Neural progenitor cell (in vitro differentiated cells): Measurements from ENCODE around the gene MMS19. TPM values are rescaled to one million over a fixed set of nuclear protein-coding genes. Genes with fewer than 3 reads are reported as not detected.

Experiments used
- DNase-seq: peaks from one replicate; pipeline ENCODE4 v3.0.0-alpha.2; 2016; ENCODE audit warnings: low spot score
- H2AFZ ChIP-seq: fragments of 200-600 bp; sonication (generic); replicated peaks from 2 replicates; pipeline ENCODE4 v1.6.1; 2016; ENCODE audit warnings: antibody characterized with exemption
- H3F3A ChIP-seq: fragments of 200-600 bp; sonication (generic); 2 replicates; pipeline ENCODE4 v1.6.1; 2016; ENCODE audit warnings: antibody characterized with exemption, low read depth
- H3K27ac ChIP-seq: fragments of 200-600 bp; sonication (generic); 2 replicates; pipeline ENCODE4 v1.5.1; 2016; ENCODE audit warnings: mild to moderate bottlenecking
- H3K27me3 ChIP-seq: fragments of 200-600 bp; sonication (generic); 2 replicates; pipeline ENCODE4 v1.6.1; 2016; ENCODE audit warnings: mild to moderate bottlenecking, moderate library complexity
- H3K36me3 ChIP-seq: fragments of 200-600 bp; sonication (generic); 2 replicates; pipeline ENCODE4 v1.5.1; 2016
- H3K4me1 ChIP-seq: fragments of 200-600 bp; sonication (generic); 2 replicates; pipeline ENCODE4 v1.6.1; 2016; ENCODE audit warnings: mixed run types
- H3K4me2 ChIP-seq: fragments of 200-600 bp; sonication (generic); 2 replicates; pipeline ENCODE4 v1.6.1; 2016
- H3K4me3 ChIP-seq: fragments of 200-600 bp; sonication (generic); 2 replicates; pipeline ENCODE4 v1.5.1; 2016
- H3K79me2 ChIP-seq: fragments of 200-600 bp; sonication (generic); 2 replicates; pipeline ENCODE4 v1.6.1; 2016; ENCODE audit warnings: low read depth
- H3K9ac ChIP-seq: fragments of 200-600 bp; sonication (generic); 2 replicates; pipeline ENCODE4 v1.6.1; 2016
- H3K9me3 ChIP-seq: fragments of 200-600 bp; sonication (generic); 2 replicates; pipeline ENCODE4 v1.5.1; 2016; ENCODE audit warnings: low read depth
- H4K20me1 ChIP-seq: fragments of 200-600 bp; sonication (generic); 2 replicates; pipeline ENCODE4 v1.6.1; 2016; ENCODE audit warnings: low read depth
- H3K27ac Mint-ChIP-seq: 3 replicates; pipeline ENCODE4 v1.8.0; 2021; ENCODE audit warnings: mixed read lengths
- H3K27me3 Mint-ChIP-seq: 2 replicates; pipeline ENCODE4 v1.8.0; 2022; ENCODE audit warnings: low read depth, mild to moderate bottlenecking, inconsistent platforms, moderate library complexity, mixed read lengths; ENCODE audit not compliant: insufficient read depth
- H3K36me3 Mint-ChIP-seq: 3 replicates; pipeline ENCODE4 v1.8.0; 2021; ENCODE audit warnings: mixed read lengths
- H3K4me1 Mint-ChIP-seq: 3 replicates; pipeline ENCODE4 v1.8.0; 2021; ENCODE audit warnings: mixed read lengths
- H3K4me3 Mint-ChIP-seq: 3 replicates; pipeline ENCODE4 v1.8.0; 2021; ENCODE audit warnings: mild to moderate bottlenecking, moderate library complexity, mixed read lengths
- H3K9me3 Mint-ChIP-seq: 3 replicates; pipeline ENCODE4 v1.8.0; 2020; ENCODE audit warnings: mixed read lengths
- CTCF ChIP-seq: fragments of 200-600 bp; sonication (generic); IDR thresholded peaks from 2 replicates; pipeline ENCODE4 v1.5.1; 2017; ENCODE audit warnings: antibody characterized with exemption, mild to moderate bottlenecking
- EZH2 ChIP-seq: fragments of 200-600 bp; sonication (generic); IDR thresholded peaks from 2 replicates; pipeline ENCODE4 v1.6.1; 2017; ENCODE audit warnings: antibody characterized with exemption, mild to moderate bottlenecking, moderate library complexity
- EZH2phosphoT487 ChIP-seq: fragments of 200-600 bp; sonication (generic); IDR thresholded peaks from 2 replicates; pipeline ENCODE4 v1.6.1; 2017; ENCODE audit warnings: antibody characterized with exemption
- total RNA-seq: library from RNA; depleted of rRNA; stranded (reverse); fragments of >200 nt; gene quantifications from 2 replicates; pipeline ENCODE4 v1.2.3, GENCODE V29; 2015; ENCODE audit warnings: low replicate concordance

The MMS19 gene
- total RNA-seq, 1 donor from 2014 or later: 127 TPM

- peaks cover 35% of the 10 kb centered on the region for H3K79me2 ChIP-seq
- Mint-ChIP-seq H3K27me3 (peaks cover 11% of the 10 kb centered on the region), H3K9me3 (no peaks in the 10 kb centered on the region), H3K4me1 (peaks cover 4% of the 10 kb centered on the region), H3K36me3 (no peaks in the 10 kb centered on the region), H3K4me3 (no peak overlapping the region), H3K27ac (no peak overlapping the region)
- no peaks in the 10 kb centered on the region for H3F3A ChIP-seq
- no peak overlapping the region for H3K4me2 ChIP-seq
- peaks cover 5% of the 10 kb centered on the region for H3K4me1 ChIP-seq
- no peak overlapping the region for H3K4me3 ChIP-seq
- TF ChIP-seq EZH2 (no peak), CTCF (no peak), EZH2phosphoT487 (no peak)
- no peaks in the 10 kb centered on the region for H3K9me3 ChIP-seq
- no peak overlapping the region for H3K27ac ChIP-seq
- H3K36me3 ChIP-seq: no peaks in the 10 kb centered on the region
- H4K20me1 ChIP-seq: peaks cover 18% of the 10 kb centered on the region
- no peak for DNase-seq
- no peak overlapping the region for H2AFZ ChIP-seq
- H3K9ac ChIP-seq: no peak overlapping the region
- H3K27me3 ChIP-seq: peaks cover 18% of the 10 kb centered on the region
Measured at GRCh38 chr10:97505152-97505551, 6.9 kb upstream of the MMS19 start.

GRCh38 chr10:97503406-97503805 lies 5.2 kb upstream of the MMS19 start:
- H3K36me3 Mint-ChIP-seq: no peaks in the 10 kb centered on the region
- Histone ChIP-seq H3K4me3 (no peak overlapping the region), H3K79me2 (peaks cover 29% of the 10 kb centered on the region), H3K9ac (no peak overlapping the region), H4K20me1 (peaks cover 24% of the 10 kb centered on the region), H3F3A (peaks cover 1% of the 10 kb centered on the region), H3K4me2 (no peak overlapping the region), H3K36me3 (no peaks in the 10 kb centered on the region), H3K9me3 (no peaks in the 10 kb centered on the region), H3K27me3 (peaks cover 29% of the 10 kb centered on the region), H2AFZ (no peak overlapping the region), H3K27ac (no peak overlapping the region), H3K4me1 (peaks cover 12% of the 10 kb centered on the region)
- no peak overlapping the region for H3K4me3 Mint-ChIP-seq
- no peak for DNase-seq
- peaks cover 10% of the 10 kb centered on the region for H3K4me1 Mint-ChIP-seq
- no peaks in the 10 kb centered on the region for H3K9me3 Mint-ChIP-seq
- H3K27me3 Mint-ChIP-seq: peaks cover 16% of the 10 kb centered on the region
- no peak overlapping the region for H3K27ac Mint-ChIP-seq
- no peak for TF ChIP-seq CTCF
- TF ChIP-seq EZH2phosphoT487: no peak
- no peak for TF ChIP-seq EZH2

DNA sequence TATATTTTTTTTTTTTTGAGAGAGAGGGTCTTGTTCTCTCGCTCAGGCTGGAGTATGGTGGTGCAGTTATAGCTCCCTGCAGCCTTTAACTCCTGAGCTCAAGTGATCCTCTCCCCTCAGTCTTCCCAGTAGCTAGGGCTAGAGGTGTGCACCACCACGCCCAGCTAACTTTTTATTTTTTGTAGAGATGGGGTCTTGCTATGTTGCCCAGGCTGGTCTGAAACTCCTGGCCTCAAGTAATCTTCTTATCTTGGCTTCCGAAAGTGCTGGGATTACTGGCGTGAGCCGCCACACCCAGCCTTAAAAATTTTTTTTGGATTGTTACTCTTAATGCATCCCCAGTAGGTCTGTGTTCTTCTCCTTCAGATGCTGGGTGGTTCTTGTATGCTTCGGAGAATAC lies 4.7 kb upstream of the MMS19 start:
- H3K27me3 ChIP-seq: peaks cover 29% of the 10 kb centered on the region
- no peak for DNase-seq
- no peak overlapping the region for H3K4me3 ChIP-seq
- H2AFZ ChIP-seq: no peak overlapping the region
- TF ChIP-seq CTCF (no peak), EZH2phosphoT487 (no peak), EZH2 (no peak)
- H3K9ac ChIP-seq: no peak overlapping the region
- no peak overlapping the region for H3K4me3 Mint-ChIP-seq
- no peak overlapping the region for H3K4me2 ChIP-seq
- H3F3A ChIP-seq: peaks cover 6% of the 10 kb centered on the region
- no peak overlapping the region for H3K27ac ChIP-seq
- H3K27ac Mint-ChIP-seq: no peak overlapping the region
- no peaks in the 10 kb centered on the region for H3K36me3 ChIP-seq
- H3K4me1 Mint-ChIP-seq: peaks cover 10% of the 10 kb centered on the region
- H3K79me2 ChIP-seq: peaks cover 31% of the 10 kb centered on the region
- H3K9me3 ChIP-seq: no peaks in the 10 kb centered on the region
- H3K4me1 ChIP-seq: peaks cover 12% of the 10 kb centered on the region
- H4K20me1 ChIP-seq: peaks cover 24% of the 10 kb centered on the region
- no peaks in the 10 kb centered on the region for H3K9me3 Mint-ChIP-seq
- H3K27me3 Mint-ChIP-seq: peaks cover 16% of the 10 kb centered on the region
- H3K36me3 Mint-ChIP-seq: no peaks in the 10 kb centered on the region

DNA sequence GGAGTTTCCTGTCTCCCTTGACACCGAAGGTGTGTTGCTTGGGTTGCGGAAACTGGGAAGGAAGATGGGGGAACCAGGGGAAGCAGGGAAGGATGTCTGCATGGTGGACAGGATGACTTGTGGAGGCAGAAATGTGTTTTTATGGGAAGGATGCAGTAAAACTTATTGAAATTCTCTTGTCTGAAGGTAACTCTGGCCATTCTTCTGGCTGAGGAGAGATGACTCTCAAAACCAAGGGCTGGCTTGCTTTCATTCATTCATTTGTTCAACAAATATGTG lies 2.0 kb upstream of the MMS19 start:
- H3K4me3 ChIP-seq: peak overlapping the region; percentile 88
- no peaks in the 10 kb centered on the region for H3K9me3 ChIP-seq
- peaks cover 44% of the 10 kb centered on the region for H3K79me2 ChIP-seq
- peaks cover 30% of the 10 kb centered on the region for H3K4me1 Mint-ChIP-seq
- peaks cover 16% of the 10 kb centered on the region for H3K27me3 Mint-ChIP-seq
- peaks cover 25% of the 10 kb centered on the region for H3K4me1 ChIP-seq
- no peak for DNase-seq
- H3K9ac ChIP-seq: no peak overlapping the region
- no peaks in the 10 kb centered on the region for H3K36me3 Mint-ChIP-seq
- peaks cover 46% of the 10 kb centered on the region for H4K20me1 ChIP-seq
- H3F3A ChIP-seq: peaks cover 28% of the 10 kb centered on the region
- no peak for TF ChIP-seq EZH2phosphoT487
- no peak for TF ChIP-seq EZH2
- TF ChIP-seq CTCF: no peak
- peak overlapping the region; percentile 80 for H3K4me2 ChIP-seq
- H3K4me3 Mint-ChIP-seq: peak overlapping the region; percentile 84
- no peaks in the 10 kb centered on the region for H3K9me3 Mint-ChIP-seq
- no peak overlapping the region for H3K27ac Mint-ChIP-seq
- H3K36me3 ChIP-seq: no peaks in the 10 kb centered on the region
- H3K27ac ChIP-seq: no peak overlapping the region
- no peak overlapping the region for H2AFZ ChIP-seq
- H3K27me3 ChIP-seq: peaks cover 29% of the 10 kb centered on the region
